Prostate gland (tissue), 2 donors: ENCODE results near the gene NPBWR2.

Source experiments
- POLR2AphosphoS5 ChIP-seq: sonication (generic); formaldehyde crosslinking; IDR thresholded peaks from one replicate; pipeline ENCODE4 v1.6.1; 2017; ENCODE audit warnings: antibody characterized with exemption
- TF ChIP-seq, protein P1 (sequence below), 4 experiments: fragments of 200-600 bp in 2 of 4; fragments of 450-650 bp in 2 of 4; sonication (generic) in 2 of 4; IDR thresholded peaks; 1 replicate in 3 of 4; 2 replicates in 1 of 4; pipeline ENCODE4 v1.5.1; 2016 to 2019; ENCODE audit warnings: antibody characterized with exemption in 4 of 4, mild to moderate bottlenecking in 2 of 4, moderate library complexity in 2 of 4

DNA sequence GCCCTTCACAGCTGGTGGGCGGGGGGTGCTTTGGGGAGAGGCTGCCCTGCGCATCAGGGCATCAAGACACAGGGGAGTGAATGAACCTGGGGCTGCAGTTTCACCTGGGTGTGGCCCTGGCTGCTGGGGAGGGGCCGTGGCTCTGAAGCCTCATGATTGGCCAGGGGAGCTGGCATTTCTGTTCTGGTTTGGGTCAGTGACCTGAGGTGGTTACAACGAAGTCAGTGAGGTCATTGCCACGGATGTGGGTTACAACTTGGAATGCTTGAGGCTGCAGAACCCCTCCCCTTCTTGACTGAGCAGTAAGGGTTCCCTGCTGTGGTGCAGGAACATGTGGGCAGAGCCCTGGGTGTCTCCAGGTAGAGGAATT lies 41.4 kb downstream of the NPBWR2 start:
- TF ChIP-seq, protein P1, sequence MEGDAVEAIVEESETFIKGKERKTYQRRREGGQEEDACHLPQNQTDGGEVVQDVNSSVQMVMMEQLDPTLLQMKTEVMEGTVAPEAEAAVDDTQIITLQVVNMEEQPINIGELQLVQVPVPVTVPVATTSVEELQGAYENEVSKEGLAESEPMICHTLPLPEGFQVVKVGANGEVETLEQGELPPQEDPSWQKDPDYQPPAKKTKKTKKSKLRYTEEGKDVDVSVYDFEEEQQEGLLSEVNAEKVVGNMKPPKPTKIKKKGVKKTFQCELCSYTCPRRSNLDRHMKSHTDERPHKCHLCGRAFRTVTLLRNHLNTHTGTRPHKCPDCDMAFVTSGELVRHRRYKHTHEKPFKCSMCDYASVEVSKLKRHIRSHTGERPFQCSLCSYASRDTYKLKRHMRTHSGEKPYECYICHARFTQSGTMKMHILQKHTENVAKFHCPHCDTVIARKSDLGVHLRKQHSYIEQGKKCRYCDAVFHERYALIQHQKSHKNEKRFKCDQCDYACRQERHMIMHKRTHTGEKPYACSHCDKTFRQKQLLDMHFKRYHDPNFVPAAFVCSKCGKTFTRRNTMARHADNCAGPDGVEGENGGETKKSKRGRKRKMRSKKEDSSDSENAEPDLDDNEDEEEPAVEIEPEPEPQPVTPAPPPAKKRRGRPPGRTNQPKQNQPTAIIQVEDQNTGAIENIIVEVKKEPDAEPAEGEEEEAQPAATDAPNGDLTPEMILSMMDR (IDR thresholded peaks at IDR 0.05), result no peak
- TF ChIP-seq POLR2AphosphoS5, result no peak
